GM23338 (cell line): ENCODE data around the gene CYP4B1. TPM values are rescaled to one million over a fixed set of nuclear protein-coding genes. Genes with fewer than 3 reads are reported as not detected.

Experiments used
- ATAC-seq: fragments of 200-7000 bp; cut with Tn5 transposase; 3 replicates; pipeline ENCODE4 v1.9.1; 2020
- DNase-seq: peaks from one replicate; pipeline ENCODE4 v3.0.0-alpha.2; 2015; ENCODE audit warnings: low spot score
- H2AFZ ChIP-seq: fragments of 200-600 bp; sonication (generic); 2 replicates; pipeline ENCODE4 v1.8.0; 2016; ENCODE audit warnings: antibody characterized with exemption, mild to moderate bottlenecking, moderate library complexity
- H3F3A ChIP-seq: fragments of 200-600 bp; sonication (generic); replicated peaks from 2 replicates; pipeline ENCODE4 v1.8.0; 2017; ENCODE audit warnings: antibody characterized with exemption, mixed run types, low read depth
- H3K27ac ChIP-seq: fragments of 200-600 bp; sonication (generic); 2 replicates; pipeline ENCODE4 v1.6.1; 2016; ENCODE audit warnings: low read depth
- H3K27me3 ChIP-seq: fragments of 200-600 bp; sonication (generic); 2 replicates; pipeline ENCODE4 v1.8.0; 2016; ENCODE audit warnings: mild to moderate bottlenecking, mixed run types, moderate library complexity; ENCODE audit not compliant: insufficient read depth
- H3K36me3 ChIP-seq: fragments of 200-600 bp; sonication (generic); 2 replicates; pipeline ENCODE4 v1.8.0; 2016; ENCODE audit warnings: mild to moderate bottlenecking; ENCODE audit not compliant: insufficient read depth
- H3K4me1 ChIP-seq: fragments of 200-600 bp; sonication (generic); 2 replicates; pipeline ENCODE4 v1.8.0; 2016; ENCODE audit warnings: mild to moderate bottlenecking, moderate library complexity; ENCODE audit not compliant: insufficient read depth
- H3K4me2 ChIP-seq: fragments of 200-600 bp; sonication (generic); 2 replicates; pipeline ENCODE4 v1.7.1; 2017; ENCODE audit warnings: mixed run types
- H3K4me3 ChIP-seq: fragments of 200-600 bp; sonication (generic); 2 replicates; pipeline ENCODE4 v1.6.1; 2016; ENCODE audit warnings: mixed run types
- H3K79me2 ChIP-seq: fragments of 200-600 bp; sonication (generic); replicated peaks from 2 replicates; pipeline ENCODE4 v1.8.0; 2017; ENCODE audit warnings: mild to moderate bottlenecking; ENCODE audit not compliant: insufficient read depth
- H3K9me2 ChIP-seq: fragments of 200-600 bp; sonication (generic); 2 replicates; pipeline ENCODE4 v1.8.0; 2017; ENCODE audit not compliant: insufficient read depth
- H4K20me1 ChIP-seq: fragments of 200-600 bp; sonication (generic); replicated peaks from 2 replicates; pipeline ENCODE4 v1.8.0; 2017; ENCODE audit warnings: mild to moderate bottlenecking; ENCODE audit not compliant: insufficient read depth
- H3K27ac Mint-ChIP-seq: 2 replicates; pipeline ENCODE4 v1.8.0; 2020; ENCODE audit warnings: inconsistent platforms, mild to moderate bottlenecking, moderate library complexity, mixed read lengths
- H3K27me3 Mint-ChIP-seq: 3 replicates; pipeline ENCODE4 v1.8.0; 2022; ENCODE audit warnings: low read depth, mild to moderate bottlenecking, moderate library complexity, mixed read lengths, inconsistent platforms; ENCODE audit not compliant: insufficient read depth, poor library complexity
- H3K36me3 Mint-ChIP-seq: 3 replicates; pipeline ENCODE4 v1.8.0; 2021; ENCODE audit warnings: low read depth, mild to moderate bottlenecking, inconsistent platforms, moderate library complexity, mixed read lengths
- H3K4me1 Mint-ChIP-seq: 3 replicates; pipeline ENCODE4 v1.8.0; 2020; ENCODE audit warnings: mild to moderate bottlenecking, inconsistent platforms, mixed read lengths
- H3K4me3 Mint-ChIP-seq: 3 replicates; pipeline ENCODE4 v1.8.0; 2021; ENCODE audit warnings: moderate library complexity, mild to moderate bottlenecking, inconsistent platforms, mixed read lengths
- H3K9me3 Mint-ChIP-seq: 3 replicates; pipeline ENCODE4 v1.8.0; 2020; ENCODE audit warnings: moderate library complexity, mild to moderate bottlenecking, inconsistent platforms, mixed read lengths
- CREB1 ChIP-seq: fragments of 250-450 bp; sonication (Bioruptor Pico); IDR thresholded peaks from 2 replicates; pipeline ENCODE4 v1.5.0; 2020; ENCODE audit warnings: low read depth, mild to moderate bottlenecking, moderate library complexity
- CTCF ChIP-seq, 2 experiments: fragments of 200-600 bp in 1 of 2; sonication (generic) in 1 of 2; conservative IDR thresholded peaks; 2 replicates each; pipeline versions ENCODE4 v1.5.1 to v1.6.1; 2016 to 2017; ENCODE audit warnings: antibody characterized with exemption in 2 of 2, low read depth in 2 of 2, mild to moderate bottlenecking in 2 of 2, moderate library complexity in 1 of 2
- EZH2 ChIP-seq: fragments of 200-600 bp; sonication (generic); IDR thresholded peaks from one replicate; pipeline ENCODE4 v1.8.0; 2017; ENCODE audit warnings: antibody characterized with exemption, mild to moderate bottlenecking, low read depth; ENCODE audit not compliant: unreplicated experiment
- EZH2phosphoT487 ChIP-seq: fragments of 200-600 bp; sonication (generic); IDR thresholded peaks from one replicate; pipeline ENCODE4 v1.8.1; 2018; ENCODE audit warnings: antibody characterized with exemption; ENCODE audit not compliant: unreplicated experiment
- JUNB ChIP-seq: IDR thresholded peaks from one replicate; pipeline ENCODE4 v1.6.1; 2016; ENCODE audit warnings: antibody characterized with exemption; ENCODE audit not compliant: unreplicated experiment
- NANOG ChIP-seq: IDR thresholded peaks from 2 replicates; pipeline ENCODE4 v1.6.1; 2016; ENCODE audit warnings: antibody characterized with exemption, borderline replicate concordance
- POLR2AphosphoS5 ChIP-seq: IDR thresholded peaks from 2 replicates; pipeline ENCODE4 v1.6.1; 2016; ENCODE audit warnings: antibody characterized with exemption, low read depth
- REST ChIP-seq: IDR thresholded peaks from one replicate; pipeline ENCODE4 v1.6.1; 2018; ENCODE audit warnings: antibody characterized with exemption; ENCODE audit not compliant: unreplicated experiment
- ZNF114 ChIP-seq: fragments of 250-450 bp; sonication (Bioruptor Pico); IDR thresholded peaks from 2 replicates; pipeline ENCODE4 v1.5.0; 2020; ENCODE audit warnings: mild to moderate bottlenecking, moderate library complexity
- ZNF331 ChIP-seq: fragments of 250-450 bp; sonication (Bioruptor Pico); IDR thresholded peaks from 2 replicates; pipeline ENCODE4 v1.5.0; 2020; ENCODE audit warnings: low read depth, mild to moderate bottlenecking, moderate library complexity
- ZNF462 ChIP-seq: fragments of 250-450 bp; sonication (Bioruptor Pico); IDR thresholded peaks from 2 replicates; pipeline ENCODE4 v1.5.0; 2020; ENCODE audit warnings: mild to moderate bottlenecking, moderate library complexity
- polyA plus RNA-seq: library from polyadenylated mRNA; unstranded; fragments of >200 nt; fragmentation: Nextera tagmentation; extraction: Ambion mirVana; gene quantifications from 2 replicates; pipeline ENCODE4 v1.2.1, GENCODE V29; 2016
- total RNA-seq: library from RNA; depleted of rRNA; stranded (reverse); fragments of >200 nt; shearing (Covaris generic); gene quantifications from 2 replicates; pipeline ENCODE4 v1.2.3, GENCODE V29; 2014
- TF ChIP-seq, protein P1 (sequence below): IDR thresholded peaks from 2 replicates; pipeline ENCODE4 v1.6.1; 2016; ENCODE audit warnings: antibody characterized with exemption

CYP4B1 gene
- total and polyA plus RNA-seq, 2 experiments from 2014 or later = not detected

DNA sequence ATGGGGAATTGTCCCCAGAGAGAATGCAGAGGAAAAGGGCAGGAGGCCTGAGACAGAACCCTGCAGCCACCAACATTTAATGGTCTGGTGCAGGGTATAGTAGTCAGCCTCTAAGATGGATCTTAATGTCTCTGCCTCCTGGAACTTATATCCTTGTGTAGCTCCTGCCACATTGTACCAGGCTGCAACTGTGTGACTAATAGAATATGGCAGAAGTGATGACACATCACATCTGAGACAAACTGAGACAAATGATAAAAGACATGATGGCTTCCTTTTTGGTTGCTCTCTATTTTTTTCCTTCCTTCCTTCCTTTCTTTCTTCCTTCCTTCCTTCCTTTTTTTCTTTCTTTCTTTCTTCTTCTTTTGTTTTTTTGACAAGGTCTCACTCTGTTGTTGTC lies 37.1 kb upstream of the CYP4B1 start:
- peaks cover 19% of the 10 kb centered on the region for H3K4me1 Mint-ChIP-seq
- Histone ChIP-seq H3K4me3 (no peak overlapping the region), H3K4me1 (peaks cover 17% of the 10 kb centered on the region; the same call in 1 of the 2 replicates), H3K79me2 (no peaks in the 10 kb centered on the region), H4K20me1 (no peaks in the 10 kb centered on the region), H3K9me2 (no peaks in the 10 kb centered on the region; the same call in 1 of the 2 replicates), H3K27ac (no peak overlapping the region), H3K4me2 (no peak overlapping the region), H3K36me3 (no peaks in the 10 kb centered on the region), H3F3A (no peaks in the 10 kb centered on the region), H3K27me3 (no peaks in the 10 kb centered on the region), H2AFZ (no peak overlapping the region)
- ATAC-seq (no peak), DNase-seq (no peak)
- no peak overlapping the region; the same call in 1 of the 2 replicates for H3K27ac Mint-ChIP-seq
- no peak overlapping the region for H3K4me3 Mint-ChIP-seq
- no peak for TF ChIP-seq EZH2
- TF ChIP-seq ZNF462 (CRISPR knock-in tag) = no peak
- TF ChIP-seq, protein P1, sequence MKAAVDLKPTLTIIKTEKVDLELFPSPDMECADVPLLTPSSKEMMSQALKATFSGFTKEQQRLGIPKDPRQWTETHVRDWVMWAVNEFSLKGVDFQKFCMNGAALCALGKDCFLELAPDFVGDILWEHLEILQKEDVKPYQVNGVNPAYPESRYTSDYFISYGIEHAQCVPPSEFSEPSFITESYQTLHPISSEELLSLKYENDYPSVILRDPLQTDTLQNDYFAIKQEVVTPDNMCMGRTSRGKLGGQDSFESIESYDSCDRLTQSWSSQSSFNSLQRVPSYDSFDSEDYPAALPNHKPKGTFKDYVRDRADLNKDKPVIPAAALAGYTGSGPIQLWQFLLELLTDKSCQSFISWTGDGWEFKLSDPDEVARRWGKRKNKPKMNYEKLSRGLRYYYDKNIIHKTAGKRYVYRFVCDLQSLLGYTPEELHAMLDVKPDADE = no peak
- TF ChIP-seq CTCF (conservative IDR thresholded peaks at IDR 0.05; ENCODE audit: low read depth in 2 of 2) = no peak
- TF ChIP-seq POLR2AphosphoS5 = no peak
- no peak for TF ChIP-seq ZNF331 (CRISPR knock-in tag)
- TF ChIP-seq EZH2phosphoT487 = no peak
- TF ChIP-seq JUNB = no peak
- TF ChIP-seq CREB1 (CRISPR knock-in tag) = no peak
- TF ChIP-seq NANOG = no peak
- TF ChIP-seq ZNF114 (CRISPR knock-in tag) = no peak
- no peak for TF ChIP-seq REST
- no peaks in the 10 kb centered on the region for H3K36me3 Mint-ChIP-seq
- peaks cover 6% of the 10 kb centered on the region for H3K27me3 Mint-ChIP-seq
- peaks cover 9% of the 10 kb centered on the region; the same call in 1 of the 3 replicates for H3K9me3 Mint-ChIP-seq
